GM18499 (cell line): ENCODE data around the gene EHMT1.

ENCODE experiments used
- ATAC-seq: cut with Tn5 transposase; IDR thresholded peaks from one replicate; pipeline ENCODE4 v1.9.1; 2021; ENCODE audit warnings: moderate number of reproducible peaks; ENCODE audit not compliant: insufficient read depth, unreplicated experiment

The EHMT1 gene

DNA sequence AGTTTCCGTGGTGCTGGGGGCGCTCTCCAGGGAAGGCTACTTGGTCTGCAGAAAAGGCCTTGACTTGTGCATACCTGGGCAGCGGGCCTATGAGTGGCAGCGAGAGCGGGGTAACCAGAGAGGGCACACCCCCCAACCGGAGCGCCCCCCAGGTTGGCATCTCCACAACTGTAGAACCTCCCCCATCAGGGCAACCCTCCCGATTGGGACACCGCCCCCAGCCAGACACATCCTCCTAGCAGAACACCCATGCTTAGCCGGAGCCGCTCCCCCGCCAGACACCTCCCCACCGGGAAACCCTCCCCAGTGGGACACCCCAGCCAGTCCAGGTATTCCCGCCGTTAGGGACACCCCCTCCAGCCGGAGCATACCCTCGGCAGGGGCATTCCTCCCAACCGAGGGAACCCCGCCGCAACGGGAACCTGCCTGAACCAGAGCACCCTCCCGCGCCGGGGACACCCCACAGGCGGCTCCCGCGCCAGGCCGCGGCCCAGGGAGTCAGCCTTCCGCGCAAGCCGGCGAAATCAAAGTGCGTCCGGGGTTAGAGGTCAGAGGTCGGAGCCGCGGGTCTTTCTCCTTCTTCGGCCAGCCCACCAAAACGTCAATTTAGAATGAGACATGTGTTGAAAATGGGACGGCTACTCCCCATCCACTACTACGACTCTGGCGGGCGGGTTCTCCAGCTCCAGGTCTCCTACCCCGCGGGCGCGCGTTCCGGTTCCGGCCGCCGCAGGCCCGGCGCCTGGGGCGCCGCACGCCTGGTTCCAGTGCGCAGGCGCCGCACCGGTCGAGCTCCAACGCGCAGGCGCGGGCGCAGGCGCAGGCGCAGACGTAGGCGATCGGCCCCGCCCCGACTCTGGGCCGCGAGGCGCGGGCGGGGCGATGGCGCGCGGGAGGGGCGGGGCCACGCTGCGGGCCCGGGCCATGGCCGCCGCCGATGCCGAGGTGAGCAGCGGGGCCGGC lies at the start of gene EHMT1:
TSS of gene EHMT1 (plus strand) at position 901 of the 963 bp plus-strand sequence. CDS start at position 925, 24 bp downstream.
- ATAC-seq = no peak

DNA sequence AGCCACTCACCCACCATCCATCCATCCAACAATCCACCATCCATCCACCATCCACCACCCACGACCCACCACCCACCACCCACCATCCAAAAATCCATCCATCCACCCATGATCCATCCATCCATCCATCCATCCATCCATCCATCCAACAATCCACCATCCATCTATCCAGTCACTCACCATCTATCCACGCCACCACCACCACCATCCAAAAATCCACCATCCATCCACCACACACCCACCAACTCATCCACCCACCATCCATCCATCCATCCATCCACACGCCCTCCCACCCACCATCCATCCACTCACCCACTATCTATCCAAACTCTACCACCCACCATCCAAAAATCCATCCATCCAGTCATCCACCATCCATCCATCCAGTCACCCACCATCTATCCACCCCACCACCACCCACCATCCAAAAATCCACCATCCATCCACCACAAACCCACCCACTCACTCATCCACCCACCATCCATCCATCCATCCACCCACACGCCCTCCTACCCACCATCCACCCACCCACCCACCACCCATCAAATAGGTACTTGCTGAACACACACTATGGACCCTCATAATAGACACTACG lies 49.1 kb upstream of the EHMT1 start:
- ATAC-seq = no peak

DNA sequence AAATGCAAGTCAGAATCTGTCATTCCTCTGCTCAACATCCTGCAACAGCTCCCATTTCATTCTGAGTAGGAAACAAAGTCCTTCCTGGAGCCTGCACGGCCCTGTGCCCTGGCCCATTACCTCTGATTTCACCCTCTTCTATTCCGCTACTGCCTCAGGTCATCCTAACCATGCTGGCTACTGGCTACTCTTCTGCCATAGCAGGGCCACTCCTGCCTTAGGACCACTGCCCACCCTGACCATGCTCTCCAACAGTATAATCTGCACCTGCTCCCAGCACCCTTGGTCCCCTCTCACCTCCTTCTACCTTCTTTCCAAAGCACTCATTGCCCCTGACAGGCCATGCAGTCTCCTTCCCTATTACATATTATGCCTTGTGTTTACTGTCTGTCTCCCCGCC lies 48.2 kb upstream of the EHMT1 start:
- no peak for ATAC-seq

DNA sequence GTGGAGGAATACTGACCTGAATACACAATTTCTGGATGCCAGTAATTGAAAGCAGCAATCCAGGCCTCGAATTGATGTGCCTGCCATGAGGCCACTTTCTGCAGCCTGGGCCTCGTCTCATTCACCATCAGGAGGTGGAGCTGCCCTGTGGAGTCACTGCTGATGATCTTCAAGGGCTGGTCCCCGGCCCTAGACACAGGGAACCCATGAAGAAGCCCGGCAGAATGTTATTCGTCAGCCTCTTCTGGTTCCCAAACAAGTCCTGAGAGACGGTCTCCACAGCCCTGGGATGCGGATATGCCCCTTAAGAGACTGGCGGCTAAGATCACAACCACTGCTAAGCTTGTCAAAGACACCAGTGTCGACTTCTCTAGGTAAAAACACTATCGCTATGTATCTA lies 44.6 kb upstream of the EHMT1 start:
- ATAC-seq = no peak

DNA sequence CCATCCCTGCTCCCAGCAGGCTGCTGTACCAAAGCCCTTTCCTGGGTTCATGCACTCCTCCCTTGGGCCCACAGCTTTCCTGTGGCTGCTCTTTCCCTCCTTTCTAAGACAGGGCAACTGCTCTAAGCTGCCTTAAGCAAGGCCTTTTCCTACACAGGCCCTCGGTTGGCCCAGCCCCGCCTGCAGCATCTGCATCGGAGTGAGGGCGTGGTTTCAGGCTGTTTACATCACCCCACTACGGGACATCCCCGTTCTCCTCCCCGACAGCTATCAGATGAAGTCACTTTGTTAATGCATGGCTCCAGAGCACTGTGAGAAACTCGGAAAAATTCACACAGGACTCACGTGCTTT lies 43.5 kb upstream of the EHMT1 start:
- no peak for ATAC-seq

DNA sequence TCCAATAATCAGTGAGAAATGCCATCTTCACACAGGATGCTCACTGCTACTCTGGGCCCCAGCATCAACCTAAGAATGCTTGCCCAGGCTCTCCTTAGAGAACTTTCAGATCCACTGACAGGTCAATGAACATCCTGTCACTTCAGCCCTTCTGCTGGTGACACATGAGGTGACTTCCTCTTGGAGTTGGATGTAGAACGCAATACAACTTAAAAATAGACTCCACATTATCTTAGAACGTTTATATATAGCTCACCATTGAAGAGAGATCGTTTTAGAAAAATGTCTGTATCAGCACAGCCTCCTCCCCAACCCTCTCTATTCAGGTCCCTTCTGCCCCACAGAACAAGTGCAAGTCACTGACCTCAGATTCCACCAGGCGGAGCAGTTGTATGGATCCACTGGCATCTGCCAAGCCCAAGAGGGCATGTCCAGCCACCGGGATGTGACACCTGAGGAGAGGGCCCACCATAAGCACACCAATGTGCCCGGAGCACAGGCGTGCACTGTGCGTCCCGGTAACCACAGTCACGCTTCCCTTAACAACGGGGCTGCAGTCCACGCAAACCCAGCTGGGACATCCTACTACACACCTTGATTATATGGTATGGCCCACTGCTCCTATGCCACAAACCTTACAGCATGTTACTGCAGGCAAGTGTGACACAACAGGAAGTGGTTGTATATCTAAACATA lies 42.9 kb upstream of the EHMT1 start:
- no peak for ATAC-seq

DNA sequence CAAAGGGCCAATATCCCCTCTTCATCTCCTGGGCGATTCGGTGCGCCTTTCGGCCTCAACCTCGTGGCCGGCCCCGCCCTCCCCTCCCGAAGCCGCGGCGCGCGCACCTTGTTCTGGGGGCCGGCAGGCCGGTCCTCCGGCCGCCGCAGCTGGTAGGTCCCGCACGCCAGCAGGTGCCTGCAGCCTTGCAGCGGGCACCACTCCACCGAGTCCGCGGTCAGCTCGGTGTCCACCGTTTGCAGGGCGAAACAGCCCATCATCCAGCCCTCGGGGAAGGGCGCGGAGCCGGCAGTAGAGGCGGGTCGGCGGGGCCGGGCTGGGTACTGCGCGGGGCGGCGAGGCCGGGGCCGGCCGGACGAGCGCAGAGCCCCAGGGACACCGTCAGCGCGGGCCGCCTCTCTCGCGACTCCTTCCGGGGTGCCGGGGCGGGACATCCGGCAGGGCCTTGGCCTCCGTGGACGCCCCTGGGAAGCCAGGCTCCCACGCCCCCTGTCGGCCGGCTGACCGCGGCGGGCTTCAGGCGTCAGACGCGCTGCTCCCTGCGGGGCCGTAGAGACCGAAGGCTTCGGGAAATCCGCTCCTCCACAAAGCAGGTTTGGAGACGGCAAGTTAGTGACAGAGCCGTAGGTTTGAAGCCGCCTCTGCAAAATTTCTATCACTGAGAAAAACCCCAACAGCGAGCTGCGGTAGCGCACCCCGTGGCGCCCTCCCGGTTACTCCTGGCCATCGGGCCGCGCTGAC lies 40.1 kb upstream of the EHMT1 start, which contains the start of gene DPH7:
TSS of gene DPH7 (minus strand) at position 408 of the 741 bp plus-strand sequence. CDS start at position 260, 148 bp downstream.
- ATAC-seq = peak; percentile 36

DNA sequence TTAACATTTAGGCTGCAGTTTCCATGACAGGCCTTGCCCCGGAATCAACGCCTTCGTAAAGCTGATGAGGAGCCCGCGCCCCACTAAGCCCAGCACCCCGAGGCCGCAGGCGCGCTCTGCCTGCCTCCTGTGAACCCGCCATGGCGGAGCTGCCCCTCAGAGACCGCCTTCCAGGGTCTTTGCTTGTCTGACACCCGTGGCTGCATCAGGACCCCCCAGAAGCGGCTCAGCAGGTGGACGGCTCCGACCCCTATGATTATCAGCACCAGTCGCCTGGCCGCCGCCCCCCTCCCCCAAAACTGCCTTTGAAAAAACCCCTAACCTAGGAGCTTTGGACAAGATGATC lies 39.6 kb upstream of the EHMT1 start:
- no peak for ATAC-seq

DNA sequence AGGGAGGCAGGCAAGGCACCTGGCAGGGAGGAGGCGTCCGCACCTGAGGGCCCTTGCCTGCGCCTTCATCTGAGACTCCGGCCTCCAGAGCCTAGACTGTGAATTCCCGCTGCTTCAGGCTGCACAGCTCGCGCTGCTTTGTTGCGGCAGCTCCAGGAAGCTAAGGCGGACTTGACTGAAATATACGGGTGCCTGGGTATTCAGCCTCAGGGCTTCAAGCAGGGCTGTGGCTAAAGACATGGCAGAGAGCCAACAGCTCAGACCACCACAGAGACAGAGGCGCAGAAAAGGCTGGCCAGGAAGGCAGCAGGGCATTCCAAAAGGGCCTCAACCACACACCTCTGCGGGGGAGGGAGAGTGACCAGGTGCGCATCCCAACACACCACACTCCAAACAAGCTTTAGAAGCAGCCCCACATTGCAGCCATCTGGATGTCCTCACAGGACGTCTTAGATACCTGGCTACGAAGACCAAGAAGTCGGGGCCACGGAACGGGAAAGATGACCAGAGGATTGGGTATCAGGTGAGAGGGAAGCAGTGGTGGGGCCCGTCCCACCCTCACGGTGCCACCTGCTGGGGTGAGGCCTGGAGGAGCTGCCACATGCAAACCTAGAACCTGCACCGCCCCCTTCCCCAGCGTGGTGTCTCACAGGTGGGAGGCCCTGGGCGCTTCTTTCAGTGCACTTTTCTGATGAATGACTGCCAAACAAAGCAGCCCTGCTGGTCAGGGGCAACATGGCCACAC lies 38.4 kb upstream of the EHMT1 start:
- ATAC-seq = no peak

DNA sequence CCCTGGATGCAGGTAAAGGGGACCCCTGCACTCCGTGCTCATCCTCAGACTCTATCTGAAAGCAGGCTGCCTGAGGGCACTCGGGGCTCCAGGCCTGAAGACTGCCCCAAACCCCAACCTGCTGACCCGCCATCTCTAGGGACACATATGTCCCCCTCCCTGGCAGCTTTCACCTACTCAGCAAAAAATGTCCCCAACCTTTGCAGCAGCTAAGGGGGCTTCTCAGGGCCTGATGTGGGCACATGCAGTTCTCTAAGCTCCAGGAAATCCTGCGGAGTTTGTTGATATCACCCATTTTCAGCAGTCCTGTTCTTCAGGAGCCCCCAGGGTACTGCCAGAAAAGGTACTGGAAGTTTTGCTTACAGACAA lies 37.9 kb upstream of the EHMT1 start:
- ATAC-seq = no peak

DNA sequence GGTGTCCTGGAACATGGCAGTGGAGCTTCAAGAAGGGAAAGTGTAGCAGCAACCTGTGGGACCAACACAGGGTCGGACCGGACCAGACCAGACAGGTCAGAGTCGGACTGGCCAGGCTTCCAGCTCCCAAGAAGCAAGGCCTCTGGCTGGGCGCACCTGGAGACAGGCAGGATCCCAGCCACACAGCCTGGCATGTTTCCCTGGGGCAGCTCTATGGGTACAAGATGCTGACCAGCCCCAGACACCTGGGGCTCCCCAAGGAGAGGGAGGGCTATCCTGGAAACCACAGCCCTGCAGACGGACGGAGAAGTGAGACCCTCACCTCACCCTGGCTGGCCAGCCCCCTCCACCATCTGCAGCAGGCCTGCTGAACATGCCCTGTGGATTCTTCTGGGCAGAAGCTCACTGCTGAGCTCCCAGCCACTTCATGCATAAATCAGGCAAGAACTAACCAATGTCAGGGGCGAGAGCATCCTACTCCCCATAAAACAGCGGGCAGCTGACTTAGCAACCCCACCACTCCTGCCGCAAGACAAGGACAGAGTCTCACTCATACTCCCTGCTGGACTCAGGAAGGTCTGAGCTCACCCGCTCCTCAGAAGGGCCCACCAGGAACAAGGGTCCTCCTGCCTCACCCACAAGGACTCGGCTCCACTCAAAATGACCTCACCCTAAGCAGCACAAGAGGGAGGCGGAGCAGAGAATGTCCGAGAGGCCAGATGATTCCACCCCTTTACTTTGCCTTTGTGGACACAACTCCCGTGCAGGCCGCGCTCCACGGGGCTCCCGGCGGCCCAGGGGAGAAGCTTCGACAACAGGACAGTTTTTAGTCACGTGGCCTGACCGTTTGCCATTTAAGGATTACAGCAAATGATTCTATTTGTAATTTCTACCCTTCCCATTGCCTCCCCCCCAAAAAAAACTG lies 37.2 kb upstream of the EHMT1 start:
- no peak for ATAC-seq

DNA sequence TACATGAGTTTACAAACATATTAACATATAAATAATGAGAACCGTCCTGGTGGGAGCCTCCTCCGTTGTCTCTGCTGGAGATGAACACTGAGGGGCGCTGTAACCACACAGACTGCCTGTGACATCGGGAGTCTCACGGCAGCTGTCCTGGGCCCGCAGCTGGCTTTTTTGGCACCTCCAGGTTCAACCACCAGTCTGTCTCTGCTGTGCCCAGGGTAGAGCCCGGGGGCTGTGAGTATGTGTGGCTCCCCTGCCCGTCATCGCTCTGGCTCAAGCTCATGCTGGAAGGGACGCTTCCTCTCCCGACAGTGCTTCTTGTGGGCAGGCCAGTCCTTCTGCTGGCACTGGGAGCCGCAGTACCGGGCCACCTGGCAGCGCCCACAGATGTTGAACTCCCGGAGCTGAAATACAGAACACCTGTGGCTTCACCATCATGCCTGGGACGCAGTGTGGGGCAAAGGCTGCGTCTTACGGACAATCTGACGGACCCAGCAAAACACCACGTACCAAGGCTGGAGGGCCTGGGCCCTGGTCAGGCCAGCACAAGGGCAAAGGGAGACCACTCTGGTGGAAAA lies 36.4 kb upstream of the EHMT1 start:
- no peak for ATAC-seq

DNA sequence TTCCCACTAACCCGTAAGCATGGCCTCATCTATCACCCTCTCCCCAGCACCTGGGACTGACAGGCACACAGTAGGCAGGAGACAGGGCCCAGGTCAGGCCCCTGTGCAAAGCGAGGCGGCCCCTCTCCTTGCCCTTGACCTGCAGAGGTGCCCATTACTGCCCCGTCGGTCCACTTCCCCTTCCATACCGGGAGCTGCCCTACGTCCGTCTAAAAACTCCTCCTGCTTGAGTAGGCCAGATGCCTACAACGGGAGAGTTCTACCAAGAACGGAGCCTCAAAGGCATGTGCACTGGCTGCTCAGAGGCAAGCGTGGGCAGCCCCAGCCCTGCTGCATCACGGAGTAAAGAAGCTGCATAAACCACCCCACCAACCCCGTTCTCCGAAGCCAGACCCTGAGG lies 35.5 kb upstream of the EHMT1 start:
- ATAC-seq = no peak

DNA sequence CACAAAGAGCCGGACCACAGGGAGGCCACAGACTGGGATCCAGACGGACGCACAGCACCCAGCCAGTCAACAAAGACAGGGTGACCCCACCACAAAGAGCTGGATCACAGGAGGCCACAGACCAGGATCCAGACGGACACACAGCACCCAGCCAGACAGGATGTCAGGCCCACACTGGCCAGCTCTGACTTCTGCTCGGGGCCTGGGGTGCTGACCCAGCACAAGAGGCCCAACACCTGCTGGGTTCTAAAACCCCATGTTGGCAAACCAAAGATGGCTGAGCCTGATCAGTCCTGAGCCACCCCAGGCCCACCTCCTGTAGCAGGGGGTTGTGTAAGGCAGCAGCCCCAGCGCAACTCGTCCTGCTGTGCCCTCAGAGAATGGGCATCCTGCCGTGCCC lies 34.8 kb upstream of the EHMT1 start:
- no peak for ATAC-seq

DNA sequence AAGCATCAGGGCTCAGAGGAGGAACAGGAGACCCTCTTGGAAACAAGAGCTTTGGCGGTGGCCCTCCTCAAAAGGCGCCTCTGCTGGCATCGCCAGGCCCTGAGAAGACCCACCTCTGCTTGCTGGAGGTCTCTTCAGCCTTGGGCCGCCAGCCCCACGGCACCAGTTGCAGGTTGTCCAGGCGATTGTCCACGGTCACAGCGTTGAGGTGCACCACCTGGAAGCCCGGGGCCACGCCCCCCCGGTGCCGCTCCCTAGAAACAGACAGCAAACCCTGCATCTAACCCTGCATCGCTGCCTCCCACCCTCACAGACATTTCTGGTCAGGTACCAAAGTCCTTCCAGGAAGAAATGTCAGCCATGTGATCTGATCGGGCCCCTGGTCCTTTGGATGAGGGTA lies 32.0 kb upstream of the EHMT1 start:
- no peak for ATAC-seq

DNA sequence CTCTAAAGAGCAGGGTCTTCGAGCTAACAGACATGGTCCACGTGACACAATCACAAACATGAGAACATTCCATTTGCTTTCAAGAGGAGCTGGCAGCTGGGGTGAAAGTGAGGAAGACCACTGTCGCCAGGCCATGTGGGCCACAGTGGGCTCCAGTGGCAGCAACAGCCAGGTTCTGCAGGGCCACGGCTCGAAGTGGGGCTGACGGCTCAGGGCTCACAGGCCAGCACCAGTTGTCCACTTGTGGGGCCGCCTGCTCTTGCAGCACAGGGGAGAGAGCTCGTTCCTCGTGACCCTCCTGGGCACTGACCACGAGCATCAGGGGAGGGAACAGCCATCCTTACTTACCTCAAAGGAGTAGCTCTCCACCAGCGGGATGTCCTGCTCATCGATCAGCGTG lies 30.5 kb upstream of the EHMT1 start:
- ATAC-seq = no peak

DNA sequence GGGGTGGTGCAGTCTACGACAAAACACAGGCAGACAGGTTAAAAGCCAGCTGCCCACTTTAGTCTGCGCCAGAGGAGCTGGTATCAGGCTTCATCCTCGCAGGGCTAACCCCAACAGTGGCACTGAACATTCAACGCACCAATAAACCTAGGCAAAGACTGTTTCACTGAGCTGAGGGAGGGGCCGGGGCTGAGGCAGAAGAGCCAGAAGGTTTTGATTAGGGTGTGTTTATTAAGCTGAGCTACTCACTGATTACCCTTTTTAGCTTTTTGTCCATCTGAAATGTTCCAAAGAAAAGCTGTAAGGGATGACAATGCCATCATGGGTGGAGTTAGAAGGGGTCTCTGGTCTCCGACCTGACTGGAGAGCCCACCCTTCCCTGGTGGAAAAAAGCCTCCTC lies 29.9 kb upstream of the EHMT1 start:
- no peak for ATAC-seq

DNA sequence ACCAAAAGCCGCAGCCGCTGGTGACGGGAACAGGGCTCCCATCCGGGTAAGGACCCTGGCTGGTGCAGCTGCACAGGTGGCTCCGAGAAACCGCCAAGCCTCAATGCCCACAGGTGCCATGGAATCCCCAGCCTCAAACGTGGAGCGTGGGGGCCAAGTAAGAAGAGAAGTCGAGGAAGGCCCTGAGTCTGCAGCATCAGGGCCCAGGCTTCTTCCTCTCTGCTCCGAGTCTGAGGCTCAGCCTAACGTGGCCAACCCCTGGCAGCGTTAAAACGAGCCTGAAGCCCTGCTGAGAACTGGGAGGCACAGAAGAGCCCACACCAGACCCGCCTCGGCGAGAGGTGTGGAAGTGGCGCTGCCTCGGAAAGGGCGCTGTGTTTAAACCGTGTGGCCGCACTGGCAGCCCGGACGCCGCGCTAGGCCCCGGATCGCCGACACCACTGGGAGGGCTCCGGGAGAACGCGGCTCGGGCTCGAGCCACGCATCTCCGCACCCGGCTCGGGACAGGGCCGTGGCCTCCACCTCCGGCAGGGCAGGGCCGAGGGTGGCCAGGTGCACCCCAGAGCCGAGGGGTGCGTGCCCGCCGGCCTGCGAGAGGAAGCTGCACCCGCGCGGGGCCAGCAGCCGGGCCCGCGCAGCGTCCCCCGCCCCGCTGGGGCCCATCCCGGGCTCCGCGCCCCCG lies 29.2 kb upstream of the EHMT1 start:
- ATAC-seq = no peak
